Breast epithelium (tissue), 3 donors: ENCODE data around the gene TNNI2.

ENCODE experiments used
- POLR2A ChIP-seq: fragments of 450-650 bp; IDR thresholded peaks from one replicate; pipeline ENCODE4 v1.6.1; 2016; ENCODE audit warnings: antibody characterized with exemption, mild to moderate bottlenecking, moderate library complexity
- POLR2AphosphoS5 ChIP-seq, 3 donors: sonication (generic); formaldehyde crosslinking; IDR thresholded peaks; one replicate each; pipeline ENCODE4 v1.6.1; 2017; ENCODE audit warnings: antibody characterized with exemption in 3 of 3
- TF ChIP-seq, protein P1 (sequence below), 3 donors: fragments of 450-650 bp; IDR thresholded peaks; one replicate each; pipeline ENCODE4 v1.5.1; 2016 to 2017; ENCODE audit warnings: antibody characterized with exemption in 3 of 3, mild to moderate bottlenecking in 3 of 3, moderate library complexity in 3 of 3

- TF ChIP-seq POLR2AphosphoS5 (IDR thresholded peaks at IDR 0.05) = no peak
- TF ChIP-seq, protein P1, sequence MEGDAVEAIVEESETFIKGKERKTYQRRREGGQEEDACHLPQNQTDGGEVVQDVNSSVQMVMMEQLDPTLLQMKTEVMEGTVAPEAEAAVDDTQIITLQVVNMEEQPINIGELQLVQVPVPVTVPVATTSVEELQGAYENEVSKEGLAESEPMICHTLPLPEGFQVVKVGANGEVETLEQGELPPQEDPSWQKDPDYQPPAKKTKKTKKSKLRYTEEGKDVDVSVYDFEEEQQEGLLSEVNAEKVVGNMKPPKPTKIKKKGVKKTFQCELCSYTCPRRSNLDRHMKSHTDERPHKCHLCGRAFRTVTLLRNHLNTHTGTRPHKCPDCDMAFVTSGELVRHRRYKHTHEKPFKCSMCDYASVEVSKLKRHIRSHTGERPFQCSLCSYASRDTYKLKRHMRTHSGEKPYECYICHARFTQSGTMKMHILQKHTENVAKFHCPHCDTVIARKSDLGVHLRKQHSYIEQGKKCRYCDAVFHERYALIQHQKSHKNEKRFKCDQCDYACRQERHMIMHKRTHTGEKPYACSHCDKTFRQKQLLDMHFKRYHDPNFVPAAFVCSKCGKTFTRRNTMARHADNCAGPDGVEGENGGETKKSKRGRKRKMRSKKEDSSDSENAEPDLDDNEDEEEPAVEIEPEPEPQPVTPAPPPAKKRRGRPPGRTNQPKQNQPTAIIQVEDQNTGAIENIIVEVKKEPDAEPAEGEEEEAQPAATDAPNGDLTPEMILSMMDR (IDR thresholded peaks at IDR 0.05) = no peak
- TF ChIP-seq POLR2A = no peak
Measured at GRCh38 chr11:1854132-1854948, 15.6 kb downstream of the TNNI2 start.
